Keratinocyte (primary cell): Measurements from ENCODE around the gene KCNMA1.

Experiments
- CTCF ChIP-seq, 3 experiments: IDR thresholded peaks in 1 of 3; conservative IDR thresholded peaks in 1 of 3; optimal IDR thresholded peaks in 1 of 3; 2 replicates in 2 of 3; 3 replicates in 1 of 3; pipeline versions ENCODE3 to v1.5.1; 2011; ENCODE audit warnings: low read length in 3 of 3, mild to moderate bottlenecking in 3 of 3, moderate library complexity in 2 of 3, control low read depth in 1 of 3, inconsistent platforms in 1 of 3; ENCODE audit not compliant: insufficient read depth in 2 of 3; ENCODE audit errors: extremely low read depth in 1 of 3
- EZH2 ChIP-seq: IDR thresholded peaks from one replicate; pipeline ENCODE4 v1.6.1; 2012; ENCODE audit warnings: inconsistent platforms, mild to moderate bottlenecking, low read length, moderate library complexity

- TF ChIP-seq CTCF (optimal IDR thresholded peaks at IDR 0.05 in 1 of 3, IDR thresholded peaks at IDR 0.05 in 1 of 3, conservative IDR thresholded peaks at IDR 0.05 in 1 of 3; ENCODE audit: extremely low read depth in 1 of 3, insufficient read depth in 2 of 3, low read length in 3 of 3), result no peak
- no peak for TF ChIP-seq EZH2
Measured at GRCh38 chr10:77109351-77109994, 528.1 kb downstream of the KCNMA1 start.
